Measurements from ENCODE around the gene THNSL1.
"Not testable (repeated sequence)": the region's sequence is repeated elsewhere in the genome, so short reads cannot be mapped to it uniquely, and the experiment has no call there.

THNSL1 gene

GRCh38 chr10:24998044-24998443 is 18.4 kb upstream of the THNSL1 start:
- DNase-seq: no peak

- DNase-seq: not testable (repeated sequence)
These were observed 4.8 kb upstream of the THNSL1 start for GRCh38 chr10:25011591-25011990.

GRCh38 chr10:25014579-25014978 is 1.8 kb upstream of the THNSL1 start:
- no peak for DNase-seq

GRCh38 chr10:25015828-25016375 is 510 bp upstream of the THNSL1 start, which contains the start of gene ENKUR:
TSS of gene ENKUR (minus strand) at chr10:25016158. CDS start at chr10:25015936, 222 bp downstream.
- DNase-seq: peak; percentile 70 to 74

GRCh38 chr10:25017154-25017590 is 760 bp downstream of the THNSL1 start:
- DNase-seq: no peak

- DNase-seq: no peak
These were observed 1.2 kb downstream of the THNSL1 start for GRCh38 chr10:25017661-25018060.

- no peak for DNase-seq
These were observed 2.3 kb downstream of the THNSL1 start for GRCh38 chr10:25018703-25019102.

- DNase-seq: no peak
These were observed 6.9 kb downstream of the THNSL1 start for GRCh38 chr10:25023278-25023677.

GRCh38 chr10:25024528-25024927 is 8.1 kb downstream of the THNSL1 start:
- no peak for DNase-seq

- DNase-seq: no peak
These were observed 10.1 kb downstream of the THNSL1 start for GRCh38 chr10:25026463-25026862.

GRCh38 chr10:25028711-25029110 is 12.3 kb downstream of the THNSL1 start:
- no peak for DNase-seq

GRCh38 chr10:25029519-25029918 is 13.1 kb downstream of the THNSL1 start:
- no peak for DNase-seq

GRCh38 chr10:25036381-25036780 is 20.0 kb downstream of the THNSL1 start:
- DNase-seq: no peak

- DNase-seq: no peak
These were observed 21.9 kb downstream of the THNSL1 start for GRCh38 chr10:25038325-25038724.

GRCh38 chr10:25039531-25039930 is 23.1 kb downstream of the THNSL1 start:
- DNase-seq: no peak

- DNase-seq: no peak
These were observed 30.2 kb downstream of the THNSL1 start for GRCh38 chr10:25046641-25047040.

- DNase-seq: no peak
These were observed 30.7 kb downstream of the THNSL1 start for GRCh38 chr10:25047088-25047487.

GRCh38 chr10:25047591-25048301 is 31.3 kb downstream of the THNSL1 start:
- DNase-seq: no peak

GRCh38 chr10:25048450-25048849 is 32.0 kb downstream of the THNSL1 start:
- DNase-seq: no peak

- DNase-seq: no peak
These were observed 33.6 kb downstream of the THNSL1 start for GRCh38 chr10:25049966-25050365.

- no peak for DNase-seq
These were observed 34.0 kb downstream of the THNSL1 start for GRCh38 chr10:25050402-25050801.

- DNase-seq: no peak
These were observed 35.6 kb downstream of the THNSL1 start for GRCh38 chr10:25052012-25052411.

- no peak for DNase-seq
These were observed 40.3 kb downstream of the THNSL1 start for GRCh38 chr10:25056726-25057125.

- DNase-seq: no peak
These were observed 41.5 kb downstream of the THNSL1 start for GRCh38 chr10:25057886-25058285.

GRCh38 chr10:25059990-25060389 is 43.6 kb downstream of the THNSL1 start:
- DNase-seq: no peak

All from NCI-H524 (cell line).